K562 (cell line): Measurements from ENCODE around the gene HS6ST1.

ENCODE experiments used
- ASH1L ChIP-seq: fragments of 450-650 bp; IDR thresholded peaks from 2 replicates; pipeline ENCODE4 v1.6.1; 2018; ENCODE audit warnings: borderline replicate concordance, mild to moderate bottlenecking, low read depth; ENCODE audit not compliant: partially characterized antibody
- CHD2 ChIP-seq: IDR thresholded peaks from 2 replicates; pipeline ENCODE4 v1.6.1; 2011; ENCODE audit warnings: low read depth, low read length
- POLR2A ChIP-seq: fragments of 450-650 bp; conservative IDR thresholded peaks from 2 replicates; pipeline ENCODE4 v1.6.1; 2016
- PRDM10 ChIP-seq: fragments of 450-650 bp; IDR thresholded peaks from 2 replicates; pipeline ENCODE4 v1.6.1; 2018; ENCODE audit not compliant: partially characterized antibody
- YY1 ChIP-seq, 3 experiments: IDR thresholded peaks; 2 replicates each; pipeline ENCODE4 v1.6.1; 2011; ENCODE audit warnings: low read length in 2 of 3, mild to moderate bottlenecking in 2 of 3, moderate library complexity in 2 of 3, borderline replicate concordance in 1 of 3, control low read depth in 1 of 3, low read depth in 1 of 3; ENCODE audit not compliant: insufficient read depth in 3 of 3, insufficient replicate concordance in 2 of 3, control insufficient read depth in 1 of 3, insufficient read length in 1 of 3; ENCODE audit errors: extremely low read depth in 1 of 3
- ZNF212 ChIP-seq: fragments of 450-650 bp; formaldehyde crosslinking; IDR thresholded peaks from 2 replicates; pipeline ENCODE4 v1.4.0; 2020; ENCODE audit warnings: mild to moderate bottlenecking
- TF ChIP-seq, protein P1 (sequence below), 2 experiments: IDR thresholded peaks; 2 replicates each; pipeline ENCODE4 v1.6.1; 2011; ENCODE audit warnings: borderline replicate concordance in 1 of 2, control low read depth in 1 of 2, low read depth in 1 of 2, low read length in 1 of 2, mild to moderate bottlenecking in 1 of 2, mixed read lengths in 1 of 2, moderate library complexity in 1 of 2; ENCODE audit not compliant: insufficient read depth in 1 of 2, insufficient read length in 1 of 2, poor library complexity in 1 of 2, severe bottlenecking in 1 of 2; ENCODE audit errors: extremely low read depth in 1 of 2

DNA sequence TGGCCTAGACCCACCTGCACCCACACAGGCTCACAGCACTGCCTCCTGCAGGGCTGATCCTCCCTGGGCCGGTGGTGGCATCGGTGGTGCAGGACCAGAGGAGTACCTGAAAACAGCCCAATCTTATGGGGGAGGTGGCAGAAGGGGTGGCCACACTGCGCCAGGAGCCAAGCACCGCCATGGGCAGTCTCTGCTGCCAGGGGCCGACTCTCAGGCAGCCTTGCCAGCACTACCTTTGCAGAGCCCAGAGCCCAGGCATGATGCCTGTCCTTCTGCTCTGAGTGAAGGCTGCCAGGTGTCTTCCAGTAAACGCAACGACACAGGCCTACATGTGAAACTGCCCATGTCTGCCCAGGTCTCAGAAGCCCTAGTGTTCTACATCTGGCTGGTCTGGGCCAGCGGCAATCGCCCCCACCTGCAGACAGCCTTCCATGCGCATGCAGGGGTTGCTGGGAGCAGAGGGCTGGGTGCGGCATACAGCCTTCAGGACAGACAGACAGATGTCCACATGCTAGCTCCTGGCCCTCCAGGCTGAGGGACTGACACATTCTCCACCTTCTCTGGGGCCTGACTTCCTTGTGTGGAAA is 6.8 kb downstream of the HS6ST1 start:
- TF ChIP-seq, protein P1, sequence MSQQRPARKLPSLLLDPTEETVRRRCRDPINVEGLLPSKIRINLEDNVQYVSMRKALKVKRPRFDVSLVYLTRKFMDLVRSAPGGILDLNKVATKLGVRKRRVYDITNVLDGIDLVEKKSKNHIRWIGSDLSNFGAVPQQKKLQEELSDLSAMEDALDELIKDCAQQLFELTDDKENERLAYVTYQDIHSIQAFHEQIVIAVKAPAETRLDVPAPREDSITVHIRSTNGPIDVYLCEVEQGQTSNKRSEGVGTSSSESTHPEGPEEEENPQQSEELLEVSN (IDR thresholded peaks at IDR 0.05; ENCODE audit: borderline replicate concordance in 1 of 2, extremely low read depth in 1 of 2, insufficient read depth in 1 of 2, insufficient read length in 1 of 2, low read depth in 1 of 2, low read length in 1 of 2, poor library complexity in 1 of 2, severe bottlenecking in 1 of 2) = no peak
- TF ChIP-seq ZNF212 (no peak), CHD2 (no peak), PRDM10 (no peak), ASH1L (no peak), YY1 (IDR thresholded peaks at IDR 0.05; ENCODE audit: borderline replicate concordance in 1 of 3, control insufficient read depth in 1 of 3, extremely low read depth in 1 of 3, insufficient read depth in 3 of 3, insufficient read length in 1 of 3, insufficient replicate concordance in 2 of 3, low read depth in 1 of 3, low read length in 2 of 3) (no peak), POLR2A (no peak)
